ENCODE measurements around the gene NALF2. TPM values are rescaled to one million over a fixed set of nuclear protein-coding genes. Genes with fewer than 3 reads are reported as not detected.
A peak's percentile ranks its signal among the peaks of the same experiment; 100 is the strongest.

Gene NALF2
- 0.16 and 0.20 TPM in 2 replicates for total RNA-seq
- 0.38 and 0.46 TPM in 2 replicates for polyA plus RNA-seq

DNA sequence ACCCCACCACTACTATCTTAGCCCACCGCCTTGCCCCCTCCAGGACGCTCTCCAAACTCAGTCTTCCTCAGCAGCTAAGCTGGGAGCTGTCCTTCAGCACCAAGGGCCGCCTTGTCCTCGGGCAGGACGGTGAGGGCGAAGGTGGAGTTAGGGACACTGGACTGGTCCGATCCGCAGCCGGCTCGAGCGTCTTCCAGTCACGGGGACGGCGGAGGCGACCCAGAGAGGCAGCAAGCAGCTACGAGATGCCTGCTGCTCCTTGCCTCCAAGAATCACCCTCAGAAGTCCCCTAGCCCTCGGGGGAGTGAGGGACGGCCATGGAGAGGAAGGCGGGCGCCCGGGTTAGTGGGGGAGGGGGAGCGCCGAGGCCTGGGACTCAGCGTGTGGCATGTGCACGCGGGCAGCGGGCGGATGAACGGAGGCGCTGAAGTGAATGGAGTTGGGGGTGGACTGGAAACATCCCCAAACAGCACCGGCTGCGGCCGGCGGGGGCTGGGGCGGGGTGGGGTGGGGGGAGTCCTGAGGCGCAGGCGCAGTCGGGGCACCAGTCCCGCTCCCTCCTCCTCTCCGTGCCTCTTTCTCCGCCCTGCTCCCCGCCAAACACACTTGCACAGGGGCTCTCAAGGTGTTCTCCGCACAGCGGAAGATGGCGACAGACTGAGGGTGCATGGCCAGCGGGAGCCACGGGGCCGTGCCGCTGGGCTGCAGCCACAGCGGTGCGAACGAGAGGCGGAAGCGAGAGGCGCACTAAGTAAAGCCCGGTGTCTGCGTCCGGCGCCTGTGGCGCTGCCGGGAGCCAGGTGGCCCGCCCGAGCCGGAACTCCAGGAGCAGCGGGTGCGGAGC is at the start of gene NALF2:
Gene NALF2 (plus strand): TSS at position 545 of the 844 bp plus-strand sequence. CDS start 957 bp downstream, outside the sequence.
- Histone ChIP-seq H3K4me2 (peak within 1 kb of the TSS; percentile 89), H2AFZ (peak within 1 kb of the TSS; percentile 35), H3K4me1 (ENCODE audit: insufficient read depth) (no peaks in the 10 kb centered on the region), H3K9me2 (replicated peaks; ENCODE audit: insufficient read depth) (no peaks in the 10 kb centered on the region), H3K4me3 (peak within 1 kb of the TSS; percentile 55), H3K27ac (no peak within 1 kb of the TSS), H3K36me3 (replicated peaks; ENCODE audit: insufficient read depth, low read depth) (no peaks in the 10 kb centered on the region), H3K9me3 (ENCODE audit: low read depth) (no peaks in the 10 kb centered on the region), H3K79me2 (no peaks in the 10 kb centered on the region), H4K20me1 (ENCODE audit: insufficient read depth, poor library complexity, severe bottlenecking) (no peaks in the 10 kb centered on the region), H3K27me3 (peaks cover 19% of the 10 kb centered on the region)
- TF ChIP-seq EZH2phosphoT487 (IDR thresholded peaks at IDR 0.05; ENCODE audit: low read depth, severe bottlenecking, unreplicated experiment): no peak
- TF ChIP-seq, protein P1, sequence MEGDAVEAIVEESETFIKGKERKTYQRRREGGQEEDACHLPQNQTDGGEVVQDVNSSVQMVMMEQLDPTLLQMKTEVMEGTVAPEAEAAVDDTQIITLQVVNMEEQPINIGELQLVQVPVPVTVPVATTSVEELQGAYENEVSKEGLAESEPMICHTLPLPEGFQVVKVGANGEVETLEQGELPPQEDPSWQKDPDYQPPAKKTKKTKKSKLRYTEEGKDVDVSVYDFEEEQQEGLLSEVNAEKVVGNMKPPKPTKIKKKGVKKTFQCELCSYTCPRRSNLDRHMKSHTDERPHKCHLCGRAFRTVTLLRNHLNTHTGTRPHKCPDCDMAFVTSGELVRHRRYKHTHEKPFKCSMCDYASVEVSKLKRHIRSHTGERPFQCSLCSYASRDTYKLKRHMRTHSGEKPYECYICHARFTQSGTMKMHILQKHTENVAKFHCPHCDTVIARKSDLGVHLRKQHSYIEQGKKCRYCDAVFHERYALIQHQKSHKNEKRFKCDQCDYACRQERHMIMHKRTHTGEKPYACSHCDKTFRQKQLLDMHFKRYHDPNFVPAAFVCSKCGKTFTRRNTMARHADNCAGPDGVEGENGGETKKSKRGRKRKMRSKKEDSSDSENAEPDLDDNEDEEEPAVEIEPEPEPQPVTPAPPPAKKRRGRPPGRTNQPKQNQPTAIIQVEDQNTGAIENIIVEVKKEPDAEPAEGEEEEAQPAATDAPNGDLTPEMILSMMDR (IDR thresholded peaks at IDR 0.05; ENCODE audit: poor library complexity): no peak
- TF ChIP-seq EZH2 (IDR thresholded peaks at IDR 0.05; ENCODE audit: borderline replicate concordance): no peak
- DNase-seq (ENCODE audit: low spot score): peak; percentile 79
- WGBS (ENCODE audit: low lambda C conversion rate, missing lambda C conversion rate): 52% methylated on average over 38 of the region's 66 CpGs

DNA sequence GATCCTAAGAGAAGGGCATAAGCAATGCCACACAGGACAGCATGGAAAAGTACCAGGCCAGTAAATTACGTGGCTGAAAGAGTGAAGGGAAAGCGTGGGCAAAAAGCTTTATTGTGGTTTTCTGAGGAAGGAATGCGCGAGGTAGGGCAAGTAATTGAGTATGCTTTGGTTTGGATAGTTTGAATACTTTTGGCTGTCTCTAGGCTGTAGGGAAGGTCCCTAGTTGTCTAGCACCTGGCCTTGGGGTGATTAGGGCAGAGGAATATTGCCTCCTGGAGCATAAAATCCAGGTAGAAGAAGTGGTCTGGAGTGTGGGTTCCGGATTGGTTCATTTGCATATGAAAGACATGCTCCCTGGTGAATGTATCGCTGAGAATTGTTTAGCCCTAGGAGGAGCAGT is 46.4 kb upstream of the NALF2 start:
- Histone ChIP-seq H3K27me3 (no peaks in the 10 kb centered on the region), H3K79me2 (no peaks in the 10 kb centered on the region), H3K27ac (no peak overlapping the region), H3K4me1 (ENCODE audit: insufficient read depth) (no peaks in the 10 kb centered on the region), H4K20me1 (ENCODE audit: insufficient read depth, poor library complexity, severe bottlenecking) (no peaks in the 10 kb centered on the region), H2AFZ (no peak overlapping the region), H3K4me3 (no peak overlapping the region), H3K4me2 (no peak overlapping the region), H3K9me3 (ENCODE audit: low read depth) (no peaks in the 10 kb centered on the region), H3K9me2 (replicated peaks; ENCODE audit: insufficient read depth) (no peaks in the 10 kb centered on the region), H3K36me3 (replicated peaks; ENCODE audit: insufficient read depth, low read depth) (no peaks in the 10 kb centered on the region)
- 71% methylated on average over 6 of the region's 6 CpGs for WGBS (ENCODE audit: low lambda C conversion rate, missing lambda C conversion rate)
- no peak for TF ChIP-seq EZH2 (IDR thresholded peaks at IDR 0.05; ENCODE audit: borderline replicate concordance)
- TF ChIP-seq, protein P1 (IDR thresholded peaks at IDR 0.05; ENCODE audit: poor library complexity): no peak
- TF ChIP-seq EZH2phosphoT487 (IDR thresholded peaks at IDR 0.05; ENCODE audit: low read depth, severe bottlenecking, unreplicated experiment): no peak
- DNase-seq (ENCODE audit: low spot score): no peak

DNA sequence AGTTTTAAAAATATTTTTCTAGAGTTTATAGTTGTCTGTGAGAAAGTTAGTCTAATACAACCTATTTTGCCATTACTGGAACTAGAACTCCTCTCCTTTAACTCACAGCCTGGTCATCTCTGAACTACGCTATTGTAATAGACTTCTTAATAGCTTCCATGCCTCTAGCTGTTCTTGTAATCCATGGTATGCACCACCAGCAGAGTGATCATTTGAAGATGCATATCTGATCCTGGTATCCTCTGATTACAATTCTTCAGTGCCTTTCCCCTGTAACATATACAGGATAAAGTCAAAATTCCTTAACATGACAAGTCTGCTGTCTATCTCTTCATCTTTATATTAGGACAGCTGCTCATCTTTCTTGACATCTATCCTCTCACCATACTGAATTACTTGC is 37.6 kb upstream of the NALF2 start:
- Histone ChIP-seq H3K79me2 (no peaks in the 10 kb centered on the region), H3K27ac (no peak overlapping the region), H3K4me3 (no peak overlapping the region), H3K27me3 (no peaks in the 10 kb centered on the region), H3K36me3 (replicated peaks; ENCODE audit: insufficient read depth, low read depth) (no peaks in the 10 kb centered on the region), H3K9me2 (replicated peaks; ENCODE audit: insufficient read depth) (no peaks in the 10 kb centered on the region), H4K20me1 (ENCODE audit: insufficient read depth, poor library complexity, severe bottlenecking) (no peaks in the 10 kb centered on the region), H2AFZ (no peak overlapping the region), H3K4me2 (no peak overlapping the region), H3K9me3 (ENCODE audit: low read depth) (no peaks in the 10 kb centered on the region), H3K4me1 (ENCODE audit: insufficient read depth) (no peaks in the 10 kb centered on the region)
- no peak for DNase-seq (ENCODE audit: low spot score)
- 68% methylated on average over 1 of the region's 1 CpG for WGBS (ENCODE audit: low lambda C conversion rate, missing lambda C conversion rate)
- TF ChIP-seq, protein P1 (IDR thresholded peaks at IDR 0.05; ENCODE audit: poor library complexity): no peak
- no peak for TF ChIP-seq EZH2phosphoT487 (IDR thresholded peaks at IDR 0.05; ENCODE audit: low read depth, severe bottlenecking, unreplicated experiment)
- no peak for TF ChIP-seq EZH2 (IDR thresholded peaks at IDR 0.05; ENCODE audit: borderline replicate concordance)

Measured in hepatocyte (in vitro differentiated cells).